NOMO-1 treated with DMSO at 0.1 percent for 48 hours (cell line): ENCODE data around the gene CCDC60.

Source experiments
- DNase-seq: peaks from one replicate; lab custom pipeline; 2025; ENCODE audit not compliant: unreplicated experiment; lab: John Stamatoyannopoulos, UW

The CCDC60 gene

DNA sequence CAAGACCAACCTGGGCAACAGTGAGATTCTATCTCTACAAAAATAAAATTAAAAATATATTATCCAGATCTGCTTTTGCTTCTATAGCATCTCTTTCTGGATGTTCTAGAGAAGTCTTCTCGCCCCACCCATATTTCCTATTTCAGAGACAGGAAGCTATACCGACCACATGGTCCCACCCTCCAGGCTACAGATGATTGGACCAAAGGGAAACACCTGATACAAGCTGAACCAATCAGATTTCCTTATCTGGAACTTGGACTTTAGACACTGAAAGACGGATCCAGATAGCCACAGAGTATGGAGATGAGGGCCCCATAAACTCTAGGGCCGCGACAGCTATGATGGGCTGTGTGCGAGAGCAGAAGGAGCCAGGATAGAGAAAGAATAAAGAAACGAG, 48.7 kb downstream of the CCDC60 start:
- no peak for DNase-seq

DNA sequence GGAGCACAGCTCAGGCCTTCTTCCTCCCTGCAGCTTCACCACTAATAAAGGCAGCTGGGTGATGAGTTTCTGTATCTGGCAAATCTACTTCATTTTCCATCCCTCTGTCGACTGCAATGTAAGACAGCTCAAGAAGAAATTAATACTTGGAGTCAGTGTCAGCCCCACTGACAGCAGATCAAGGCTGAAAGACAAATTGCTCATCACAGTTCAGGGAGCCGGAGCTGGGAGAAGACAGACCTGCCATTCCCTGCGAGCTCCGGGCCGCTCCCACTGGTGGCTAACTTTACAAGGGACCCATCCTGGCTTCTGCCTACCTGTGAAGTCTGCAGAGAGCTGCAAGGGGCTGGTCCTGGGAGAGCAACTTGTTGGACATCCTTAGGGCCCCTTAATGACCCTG, 49.8 kb downstream of the CCDC60 start:
- no peak for DNase-seq

DNA sequence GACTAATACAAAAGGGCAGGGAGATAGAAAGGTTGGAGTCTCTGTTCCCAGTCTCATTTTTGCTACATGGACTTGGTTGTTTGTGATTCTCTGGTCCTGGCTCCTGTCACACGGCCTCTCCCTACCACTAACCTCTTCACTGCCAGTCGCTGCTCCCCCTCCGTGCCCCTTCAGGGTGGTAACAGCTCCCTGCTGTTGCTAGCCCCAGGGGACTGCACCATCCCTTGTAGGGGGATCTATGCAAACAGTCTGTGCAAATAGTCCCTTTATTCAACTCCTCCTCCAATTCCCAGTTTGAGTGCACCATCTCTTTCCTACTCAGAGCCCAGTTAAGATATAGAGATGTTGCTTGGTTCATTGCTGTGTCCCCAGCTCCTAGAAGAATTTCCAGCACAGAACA, 51.1 kb downstream of the CCDC60 start:
- no peak for DNase-seq

DNA sequence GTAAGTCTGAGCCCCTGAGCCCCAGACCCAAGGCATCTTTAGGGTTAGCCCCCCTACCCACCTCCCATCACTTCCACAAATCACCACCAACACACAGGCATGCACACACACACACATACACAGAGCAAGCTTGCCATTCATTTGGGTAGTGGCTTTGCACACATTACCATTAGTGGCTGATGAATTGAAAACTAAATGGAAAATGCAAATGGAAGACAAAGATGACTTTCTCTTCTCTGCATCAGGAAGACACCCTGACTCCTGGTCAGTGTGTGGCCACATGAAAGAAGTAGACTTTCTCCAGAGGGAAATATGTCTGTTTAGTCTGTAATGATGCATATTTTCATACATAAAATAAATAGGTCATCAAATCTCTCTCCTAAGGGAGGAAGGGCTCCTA, 55.2 kb downstream of the CCDC60 start:
- no peak for DNase-seq

DNA sequence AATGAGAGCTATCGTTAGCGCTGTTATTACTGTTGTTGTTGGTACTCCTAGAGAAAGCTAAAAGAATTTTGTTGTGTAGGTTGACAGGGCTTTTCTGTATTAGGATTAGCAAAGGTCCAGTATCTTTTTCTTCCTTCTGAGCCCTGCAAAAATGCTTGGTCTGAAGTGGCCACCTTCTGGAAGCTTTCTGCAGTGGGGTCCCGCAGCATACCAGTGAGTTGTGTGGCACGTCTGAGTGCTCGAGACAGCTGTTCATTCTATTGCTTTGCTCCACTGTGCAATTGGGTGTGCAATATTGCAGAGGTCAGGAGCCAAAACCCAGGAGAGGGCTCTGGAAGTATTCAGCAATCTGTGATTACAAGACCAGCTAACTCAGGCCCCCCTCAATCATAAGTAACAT, 57.1 kb downstream of the CCDC60 start:
- no peak for DNase-seq

DNA sequence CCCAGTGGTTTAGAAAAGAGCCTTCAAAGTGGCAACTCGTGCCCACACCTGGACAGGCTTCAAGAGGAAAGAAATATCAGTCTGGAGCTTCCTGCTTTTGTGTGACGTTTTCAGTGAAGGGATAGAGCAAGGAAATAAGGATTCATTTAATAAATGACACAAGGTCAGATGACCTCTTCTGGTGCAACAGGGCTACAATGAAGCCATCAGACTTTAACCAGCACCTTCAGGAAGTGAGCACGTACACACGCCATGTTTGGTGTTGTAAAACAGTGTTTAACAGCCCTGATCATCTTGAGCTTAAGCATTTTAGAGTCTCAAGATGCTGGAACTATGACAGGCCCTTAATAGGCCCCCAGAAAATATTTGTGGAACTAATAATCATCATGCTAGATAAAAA, 59.1 kb downstream of the CCDC60 start:
- no peak for DNase-seq

DNA sequence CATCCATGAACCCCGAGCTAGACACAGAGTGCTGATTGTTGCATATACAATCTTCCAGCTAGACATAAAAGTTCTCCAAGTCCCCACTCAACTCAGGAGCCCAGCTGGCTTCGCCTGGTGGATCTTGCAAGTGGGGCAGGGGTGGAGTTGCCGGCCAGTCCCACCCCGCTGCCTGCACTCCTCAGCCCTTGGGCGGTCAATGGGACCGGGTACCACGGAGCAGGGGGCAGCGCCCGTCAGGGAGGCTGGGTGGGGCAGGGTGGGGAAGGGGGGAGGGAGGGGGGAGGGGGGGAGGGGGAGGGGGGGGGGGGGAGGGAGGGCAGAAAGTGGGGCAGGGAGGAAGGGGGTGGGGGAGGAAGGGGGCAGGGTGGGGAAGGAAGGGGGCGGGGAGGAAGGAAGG, 63.0 kb downstream of the CCDC60 start:
- DNase-seq, result no peak

DNA sequence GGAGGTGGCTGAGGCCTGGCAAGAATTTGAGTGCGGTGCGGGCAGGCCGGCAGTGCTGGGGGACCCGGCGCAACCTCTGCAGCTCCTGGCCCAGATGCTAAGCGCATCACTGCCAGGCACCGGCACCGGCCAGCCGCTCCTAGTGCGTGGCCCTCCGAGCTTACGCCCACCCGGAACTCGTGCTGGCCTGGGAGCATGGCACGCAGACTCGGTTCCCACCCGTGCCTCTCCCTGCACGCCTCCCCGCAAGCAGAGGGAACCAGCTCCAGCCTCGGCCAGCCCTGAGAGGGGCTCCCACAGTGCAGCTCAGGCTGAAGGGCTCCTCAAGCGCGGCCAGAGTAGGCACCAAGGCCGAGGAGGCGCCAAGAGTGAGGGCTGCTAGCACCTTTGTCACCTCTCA, 63.7 kb downstream of the CCDC60 start:
- DNase-seq, result no peak

DNA sequence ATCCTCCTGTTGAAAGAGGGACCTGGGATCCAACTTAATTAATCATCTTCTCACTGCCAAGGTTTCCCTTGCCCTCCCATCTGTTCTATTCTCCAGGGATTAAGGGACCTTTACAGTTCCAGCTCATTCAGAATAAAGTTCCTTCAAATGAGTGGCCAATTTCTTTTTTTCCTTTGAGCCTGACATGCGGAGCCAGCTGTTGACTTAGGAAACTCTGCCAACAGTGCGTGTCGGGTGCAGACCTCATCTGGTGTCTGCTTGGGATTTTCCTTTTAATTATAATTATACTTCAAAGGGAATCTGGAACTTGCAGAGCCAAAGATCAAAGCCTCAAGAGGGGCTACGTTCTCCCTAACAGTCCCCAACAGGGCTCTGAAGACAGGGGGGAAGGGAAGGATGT, 64.8 kb downstream of the CCDC60 start:
- no peak for DNase-seq

DNA sequence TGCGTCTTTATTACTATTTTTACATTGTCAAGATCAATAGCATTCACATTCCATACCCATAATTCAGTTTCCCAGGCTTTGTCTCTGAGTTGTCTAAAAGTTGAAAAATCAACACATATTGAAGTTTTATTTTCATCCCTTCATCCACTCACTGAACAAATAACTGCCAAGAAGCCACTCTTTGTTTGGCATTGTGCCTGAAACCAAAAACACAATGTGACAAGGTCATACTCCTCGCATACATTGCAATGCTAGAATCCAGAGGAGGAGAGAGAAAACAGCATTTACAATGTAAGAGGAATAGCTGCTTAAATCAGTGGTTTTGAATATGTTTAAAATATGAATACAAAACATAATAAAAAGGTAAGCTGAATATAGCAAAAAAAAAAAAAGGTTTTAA, 71.8 kb downstream of the CCDC60 start:
- no peak for DNase-seq

DNA sequence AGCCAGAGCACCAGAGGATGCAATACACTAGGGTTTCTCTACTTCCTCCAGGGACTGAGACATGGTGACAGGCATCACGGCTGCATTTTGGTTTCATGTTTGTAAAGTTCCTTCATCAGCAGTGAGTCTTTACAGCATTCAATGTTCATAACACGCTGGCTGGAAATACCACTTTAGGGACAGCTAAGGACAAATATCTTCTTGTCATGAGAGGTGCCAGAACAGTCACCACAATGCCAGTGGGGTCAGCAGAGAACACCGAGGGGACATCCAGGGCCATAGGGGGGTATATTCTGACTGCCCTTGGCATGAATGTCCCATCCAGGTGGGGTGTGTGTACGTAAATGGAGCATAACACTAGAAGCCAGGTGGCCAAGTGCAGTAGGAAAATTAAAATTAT, 72.3 kb downstream of the CCDC60 start:
- DNase-seq, result no peak

DNA sequence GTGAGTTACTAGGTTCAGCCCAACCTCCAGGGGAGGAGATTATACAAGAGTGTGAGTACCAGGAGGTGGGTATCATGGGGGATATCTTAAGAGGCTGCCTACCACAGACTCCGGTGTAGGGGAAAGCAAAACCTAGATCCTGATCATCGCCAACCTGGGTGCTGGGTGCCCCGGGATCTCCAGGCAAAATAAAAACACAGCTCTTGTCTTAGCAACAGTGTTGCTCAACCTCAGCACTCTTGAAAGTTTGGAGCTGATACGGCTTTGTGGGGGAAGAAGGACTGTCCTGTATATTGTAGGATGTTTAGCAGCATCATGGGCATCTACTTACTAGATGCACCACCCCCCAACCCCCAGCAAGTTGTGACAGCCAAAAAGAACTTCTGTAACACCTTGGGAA, 74.5 kb downstream of the CCDC60 start:
- DNase-seq, result no peak

DNA sequence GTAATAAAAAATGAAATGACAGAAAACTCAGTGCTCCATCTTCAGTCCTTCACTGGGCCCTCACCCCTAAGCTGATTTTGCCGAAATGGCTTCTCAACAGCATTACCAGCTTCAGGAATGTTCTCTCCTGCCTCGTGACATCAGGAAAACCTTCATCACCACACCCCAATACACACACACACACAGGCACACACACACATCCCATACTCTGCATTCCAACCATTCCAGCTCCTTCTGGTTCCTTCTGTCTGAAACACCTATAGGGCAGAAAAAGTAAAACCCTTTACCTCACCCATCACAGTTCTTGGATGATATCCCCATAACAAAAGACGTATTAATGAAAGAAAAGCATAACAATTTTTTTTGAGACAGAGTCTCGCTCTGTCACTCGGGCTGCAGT, 75.9 kb downstream of the CCDC60 start:
- DNase-seq, result no peak

DNA sequence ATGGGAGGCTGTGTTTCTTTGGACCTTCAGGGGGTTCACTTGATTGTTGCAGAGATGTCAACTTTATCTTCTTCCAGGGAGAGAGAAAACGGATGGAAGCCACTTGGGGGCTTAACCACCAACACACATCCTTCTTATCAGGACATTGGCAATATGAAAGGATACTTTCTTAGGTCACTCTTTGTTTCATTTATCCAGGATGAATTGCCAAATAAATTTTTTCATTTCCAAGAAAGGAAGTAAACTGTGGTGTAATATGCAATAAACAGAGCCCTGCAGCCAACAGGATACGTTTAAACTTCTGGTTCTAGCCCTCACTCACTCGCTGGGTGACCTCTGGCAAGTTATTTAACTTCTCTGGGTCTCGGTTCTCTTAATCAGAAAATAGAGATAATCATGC, 77.8 kb downstream of the CCDC60 start:
- no peak for DNase-seq

DNA sequence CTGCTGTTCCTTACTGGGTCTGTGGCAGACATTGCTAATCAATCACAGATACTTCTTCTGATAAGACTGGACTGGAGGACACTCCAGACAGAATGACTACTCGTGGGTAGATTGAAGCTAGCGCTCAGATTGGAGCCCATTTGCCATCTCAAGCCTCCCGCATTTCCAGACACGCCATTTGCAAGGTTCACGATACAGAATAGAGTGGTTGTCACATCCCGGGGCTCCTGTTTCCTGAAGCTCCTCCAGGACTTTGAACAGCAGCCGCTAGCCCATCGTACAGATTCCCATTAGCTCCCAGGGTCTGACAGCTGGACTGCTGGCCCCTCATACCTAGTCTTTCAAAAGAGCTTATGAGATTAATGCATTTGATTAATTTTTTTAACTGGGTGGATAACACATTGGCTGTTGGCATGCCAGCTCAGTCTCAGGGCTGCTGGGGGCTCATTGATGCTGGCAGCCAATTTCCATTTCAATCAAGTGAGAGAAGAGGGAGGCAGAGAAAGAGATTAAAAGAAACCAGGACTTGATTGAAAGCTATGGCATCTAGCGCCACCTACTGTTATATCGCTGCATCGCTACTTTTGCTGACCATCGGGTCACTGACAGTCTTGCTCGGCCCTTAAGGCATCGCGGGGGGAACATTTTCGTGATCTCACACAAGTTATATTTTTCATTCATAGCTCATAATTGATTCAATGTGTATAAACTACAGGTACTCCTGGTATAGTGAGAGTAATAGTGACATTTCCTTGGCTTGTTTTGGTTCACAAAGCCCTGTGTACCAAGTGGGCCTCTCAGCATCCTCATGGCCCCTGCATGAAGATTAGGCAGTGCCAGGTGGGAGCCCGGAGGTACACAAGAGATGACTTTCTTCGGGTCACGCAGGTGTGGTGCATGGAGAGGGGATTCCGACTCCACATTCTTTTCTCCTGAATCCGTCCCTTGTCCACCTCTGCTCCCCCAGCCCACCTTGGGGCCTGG, 78.6 kb downstream of the CCDC60 start:
- peak; percentile 24 for DNase-seq

DNA sequence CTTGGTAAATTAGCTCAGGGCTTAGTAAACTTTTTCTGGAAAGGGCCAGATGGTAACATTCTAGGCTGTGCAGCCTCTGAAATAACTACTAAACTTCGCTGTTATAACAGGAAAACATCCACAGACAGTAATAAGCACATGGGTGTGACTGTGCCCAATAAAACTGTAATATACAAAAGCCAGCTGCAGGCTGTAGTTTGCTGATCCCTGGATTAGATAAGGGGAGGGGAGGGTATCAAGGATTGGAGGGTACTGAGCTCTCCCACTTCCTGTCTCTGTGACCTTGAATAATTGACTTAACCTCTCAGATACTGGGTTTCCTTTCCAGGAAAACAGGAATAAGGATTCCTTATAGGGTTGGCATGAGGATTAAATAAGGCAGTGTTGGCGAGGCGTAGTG, 81.2 kb downstream of the CCDC60 start:
- DNase-seq, result no peak

DNA sequence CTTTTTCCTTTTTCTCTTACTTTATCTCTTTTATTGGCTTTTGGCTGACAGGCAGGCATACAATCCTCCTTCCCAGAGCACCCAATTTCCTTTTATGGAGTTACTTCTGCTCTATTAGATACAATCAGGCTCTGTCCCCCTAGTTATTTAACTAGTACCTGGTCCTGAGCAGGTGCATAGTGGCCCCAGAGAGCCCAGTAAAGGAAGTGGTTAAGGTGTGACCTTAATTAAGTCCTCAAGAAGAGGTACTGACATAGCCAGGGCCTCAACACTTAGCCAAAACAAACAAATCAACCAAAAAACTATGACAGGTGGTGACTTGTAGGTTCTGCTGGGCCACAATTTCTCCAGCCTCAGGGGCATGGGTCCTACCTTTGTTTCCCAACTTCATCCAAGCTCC, 82.9 kb downstream of the CCDC60 start:
- no peak for DNase-seq

DNA sequence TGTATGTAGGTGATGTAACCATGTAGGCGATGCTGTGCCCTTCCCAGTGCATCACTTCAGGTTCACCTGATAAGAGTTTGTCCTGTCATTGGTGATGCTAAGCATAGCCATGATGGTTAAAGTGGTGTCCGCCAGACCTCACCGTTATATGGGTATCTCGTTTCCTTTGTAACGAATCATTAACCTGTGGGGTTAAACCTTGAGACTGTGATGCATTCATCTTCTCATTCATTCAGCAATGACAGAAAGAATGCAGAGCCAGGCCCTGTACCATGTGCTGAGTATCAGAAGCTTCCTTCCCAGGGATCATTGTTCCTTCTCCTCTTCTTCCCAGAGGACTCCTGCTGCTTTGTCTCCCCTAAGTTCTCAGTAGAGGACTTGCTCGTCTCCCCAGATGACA, 84.9 kb downstream of the CCDC60 start:
- DNase-seq, result no peak

DNA sequence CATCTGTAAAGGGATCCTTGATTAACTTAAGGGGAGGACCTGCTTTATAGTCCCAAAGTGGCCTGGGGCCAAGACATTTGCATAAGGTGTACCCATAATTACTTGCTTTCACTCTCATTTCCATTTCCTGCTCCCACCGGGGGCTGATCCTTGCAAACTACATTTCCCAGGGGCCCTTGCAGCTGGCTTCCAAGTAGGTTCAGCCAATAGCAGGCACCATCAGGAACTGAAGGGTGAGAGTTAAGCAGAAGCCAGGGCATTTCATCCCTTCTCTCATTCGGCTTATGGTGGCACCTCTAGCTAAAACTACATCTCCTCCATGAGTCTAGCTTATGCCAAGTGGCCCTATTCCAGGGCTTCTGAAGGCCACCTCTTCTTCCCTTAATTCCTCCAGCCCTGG, 88.8 kb downstream of the CCDC60 start:
- no peak for DNase-seq

DNA sequence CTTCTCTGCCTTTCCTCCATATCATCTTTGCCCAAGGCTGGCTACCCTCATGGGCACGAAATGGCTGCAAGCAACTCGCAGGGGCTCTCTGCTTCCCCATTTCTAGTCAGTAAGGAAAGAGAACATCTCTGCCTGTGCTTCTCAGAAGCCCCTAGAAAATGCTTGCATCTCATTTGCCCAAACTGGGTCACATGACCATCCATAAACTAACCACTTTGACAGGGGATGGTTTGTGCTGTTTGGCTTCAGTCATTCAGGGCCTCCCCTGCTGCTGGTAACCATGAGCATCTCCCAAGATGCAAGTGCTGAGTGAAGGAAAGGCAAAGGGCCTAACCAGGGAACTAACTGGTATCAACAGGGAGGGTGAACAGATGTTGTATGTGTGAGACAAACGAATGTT, 91.1 kb downstream of the CCDC60 start:
- DNase-seq, result no peak

DNA sequence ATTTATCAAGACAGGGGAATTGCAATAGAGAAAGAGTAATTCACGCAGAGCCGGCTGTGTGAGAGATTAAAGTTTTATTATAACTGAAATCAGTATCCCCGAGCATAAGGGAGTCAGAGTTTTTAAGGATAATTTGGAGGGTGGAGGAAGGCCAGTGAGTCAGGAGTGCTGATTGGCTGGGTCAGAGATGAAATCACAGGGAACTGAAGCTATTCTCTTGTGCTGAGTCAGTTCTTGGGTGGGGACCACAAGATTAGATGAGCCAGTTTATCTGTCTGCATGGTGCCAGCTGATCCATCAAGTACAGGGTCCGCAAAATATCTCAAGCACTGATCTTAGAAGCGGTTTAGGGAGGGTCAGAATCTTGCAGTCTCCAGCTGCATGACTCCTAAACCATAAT, 96.6 kb downstream of the CCDC60 start:
- DNase-seq, result no peak

DNA sequence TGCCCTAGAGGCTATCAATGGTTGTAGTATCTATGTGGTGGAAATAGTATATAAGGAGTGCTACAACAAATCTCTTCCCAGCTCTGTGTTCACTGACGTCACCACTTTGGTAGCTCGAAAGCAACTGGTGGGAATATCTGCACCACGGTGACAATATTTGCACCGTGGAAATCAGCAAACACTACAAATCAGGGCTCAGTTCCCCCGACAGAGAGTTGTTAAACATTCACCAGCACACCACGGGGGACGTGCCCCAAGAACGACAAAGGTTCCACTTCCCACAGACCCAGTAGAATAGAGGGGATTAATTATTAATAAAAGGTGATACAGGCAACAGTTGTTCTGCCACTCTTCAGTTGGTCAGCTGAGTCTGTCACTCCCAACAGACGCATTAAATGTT, 98.4 kb downstream of the CCDC60 start:
- DNase-seq, result no peak

DNA sequence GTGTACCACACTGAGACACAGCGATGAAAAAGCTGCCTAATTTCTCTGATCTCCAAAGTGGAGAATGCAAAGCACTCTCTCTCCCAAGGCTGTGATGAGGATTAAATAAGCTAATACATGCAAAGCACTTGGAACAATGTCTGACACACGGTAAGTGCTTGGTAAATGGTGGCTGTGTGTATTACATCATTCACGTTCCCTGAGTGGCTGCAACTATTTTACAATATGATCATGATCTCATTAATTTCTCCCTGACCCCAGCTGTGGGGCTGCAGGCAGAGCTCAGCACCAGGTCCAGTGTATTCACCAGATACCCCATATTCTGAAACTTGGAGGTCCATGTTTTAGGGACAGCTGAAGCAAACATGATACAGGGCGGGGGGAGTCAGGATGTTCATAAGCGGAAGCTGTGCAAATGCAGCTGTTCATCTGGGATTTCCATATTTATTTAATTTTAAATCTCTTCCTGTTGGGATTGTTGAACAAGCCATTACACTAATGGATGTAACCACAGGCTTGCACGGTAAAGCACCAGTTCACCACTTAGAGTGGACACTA, 106.4 kb downstream of the CCDC60 start:
- no peak for DNase-seq
